Measurements from ENCODE around the gene POC1A. TPM values are rescaled to one million over a fixed set of nuclear protein-coding genes. Genes with fewer than 3 reads are reported as not detected.

POC1A gene
- total and polyA plus RNA-seq, 10 donors, result 1.6 to 4.4 (median 2.9) TPM

- peak overlapping the region in 6 of 8 donors; percentile 5 to 88 (median 54) for H3K27ac ChIP-seq
- WGBS, 5 donors, result 90 to 100% (median 91%) methylated on average over 2 to 5 of the region's 5 CpGs
Measured at GRCh38 chr3:52118156-52118875, 35.9 kb downstream of the POC1A start.

GRCh38 chr3:52117537-52117936 is 36.7 kb downstream of the POC1A start:
- Histone ChIP-seq H3K36me3 (peaks cover 0 to 19% (median 0%) of the 10 kb centered on the region in 6 donors), H3K27me3 (replicated peaks in 1 of 7) (no peaks in the 10 kb centered on the region), H3K4me1 (peaks cover 7 to 53% (median 32%) of the 10 kb centered on the region in 6 donors), H3K4me3 (no peak overlapping the region), H3K27ac (peak overlapping the region in 2 of 8 donors; percentile 86 to 88), H3K9me3 (no peaks in the 10 kb centered on the region)
- 73 to 89% (median 85%) methylated on average over 4 of the region's 4 CpGs for WGBS, 5 donors
- DNase-seq, result no peak
- TF ChIP-seq POLR2A (IDR thresholded peaks at IDR 0.05), result no peak
- no peak for TF ChIP-seq POLR2AphosphoS5 (IDR thresholded peaks at IDR 0.05)
- TF ChIP-seq CTCF (IDR thresholded peaks at IDR 0.05 in 8 of 11, conservative IDR thresholded peaks at IDR 0.05 in 3 of 11), result no peak
- intact Hi-C loops (cut with DNase I; ENCODE audit: low total_unique reads), result no loop called here

More at GRCh38 chr3:52118156-52118875, 35.9 kb downstream of the POC1A start:
- intact Hi-C loops (cut with DNase I; ENCODE audit: low total_unique reads), result no loop called here
- H3K27me3 ChIP-seq (replicated peaks in 1 of 7), result no peaks in the 10 kb centered on the region
- no peaks in the 10 kb centered on the region for H3K9me3 ChIP-seq
- TF ChIP-seq POLR2A (IDR thresholded peaks at IDR 0.05) (no peak), POLR2AphosphoS5 (IDR thresholded peaks at IDR 0.05) (no peak), CTCF (IDR thresholded peaks at IDR 0.05 in 8 of 11, conservative IDR thresholded peaks at IDR 0.05 in 3 of 11) (no peak)
- peak; percentile 21 for DNase-seq
- peaks cover 11 to 60% (median 40%) of the 10 kb centered on the region in 6 donors for H3K4me1 ChIP-seq
- peaks cover 0 to 12% (median 0%) of the 10 kb centered on the region in 6 donors for H3K36me3 ChIP-seq
- H3K4me3 ChIP-seq, result no peak overlapping the region

DNA sequence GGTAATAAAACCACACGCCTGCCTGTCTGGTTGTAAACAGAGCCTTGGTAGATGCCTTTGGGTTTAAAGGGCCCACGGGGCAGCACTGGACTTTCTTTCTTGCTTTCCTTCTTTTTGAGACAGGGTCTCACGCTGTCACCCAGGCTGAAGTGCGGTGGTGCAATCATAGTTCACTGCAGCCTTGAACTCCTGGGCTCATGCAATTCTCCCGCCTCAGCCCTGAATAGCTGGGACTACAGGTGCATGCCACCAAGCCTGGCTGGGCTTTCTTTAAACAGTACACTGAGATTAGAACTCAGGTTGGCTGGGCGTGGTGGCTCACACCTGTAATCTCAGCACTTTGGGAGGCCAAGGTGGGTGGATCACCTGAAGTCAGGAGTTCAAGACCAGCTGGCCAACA is 42.2 kb downstream of the POC1A start:
- Histone ChIP-seq H3K4me3 (no peak overlapping the region), H3K9me3 (no peaks in the 10 kb centered on the region), H3K27me3 (replicated peaks in 1 of 7) (no peaks in the 10 kb centered on the region), H3K4me1 (peaks cover 0 to 28% (median 18%) of the 10 kb centered on the region in 6 donors), H3K27ac (no peak overlapping the region), H3K36me3 (peaks cover 0 to 27% (median 0%) of the 10 kb centered on the region in 6 donors)
- WGBS, 5 donors, result 92 to 99% (median 97%) methylated on average over 6 of the region's 6 CpGs
- intact Hi-C loops (cut with DNase I; ENCODE audit: low total_unique reads), result no loop called here
- TF ChIP-seq POLR2A (IDR thresholded peaks at IDR 0.05), result no peak
- TF ChIP-seq POLR2AphosphoS5 (IDR thresholded peaks at IDR 0.05), result no peak
- no peak for TF ChIP-seq CTCF (IDR thresholded peaks at IDR 0.05 in 8 of 11, conservative IDR thresholded peaks at IDR 0.05 in 3 of 11)
- DNase-seq, result peak; percentile 19

GRCh38 chr3:52110502-52110901 is 43.7 kb downstream of the POC1A start:
- intact Hi-C loops (cut with DNase I; ENCODE audit: low total_unique reads), result no loop called here
- H3K4me1 ChIP-seq, result peaks cover 0 to 28% (median 18%) of the 10 kb centered on the region in 6 donors

More at GRCh38 chr3:52110502-52110901, 43.7 kb downstream of the POC1A start:
- peak; percentile 12 for DNase-seq
- Histone ChIP-seq H3K9me3 (no peaks in the 10 kb centered on the region), H3K27ac (no peak overlapping the region), H3K27me3 (replicated peaks in 1 of 7) (no peaks in the 10 kb centered on the region), H3K4me3 (no peak overlapping the region), H3K36me3 (peaks cover 0 to 27% (median 0%) of the 10 kb centered on the region in 6 donors)
- WGBS, 5 donors, result 89 to 98% (median 94%) methylated on average over 2 of the region's 2 CpGs
- TF ChIP-seq CTCF (IDR thresholded peaks at IDR 0.05 in 8 of 11, conservative IDR thresholded peaks at IDR 0.05 in 3 of 11) (no peak), POLR2A (IDR thresholded peaks at IDR 0.05) (no peak), POLR2AphosphoS5 (IDR thresholded peaks at IDR 0.05) (no peak)
